ENCODE measurements around the gene BMP6.

DNA sequence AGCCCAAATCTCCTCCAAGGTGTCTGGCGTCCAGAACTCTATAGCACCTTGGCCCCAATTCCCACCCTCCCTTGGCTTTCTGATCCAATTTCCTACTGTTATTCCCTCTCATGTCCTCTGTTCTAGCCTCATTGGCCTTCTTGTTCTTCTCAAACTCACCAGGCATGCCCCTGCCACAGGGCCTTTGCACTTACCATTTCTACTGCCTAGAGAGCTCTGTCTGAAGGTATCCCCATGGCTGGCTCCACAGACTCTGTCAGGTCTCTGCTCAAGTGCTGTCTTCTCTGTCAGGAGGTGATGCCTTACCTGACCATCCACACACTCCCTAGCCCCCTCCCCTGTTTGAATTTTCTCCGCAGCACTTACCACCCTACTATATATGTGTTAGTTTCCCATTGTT, 5.6 kb upstream of the BMP6 start:
- TF ChIP-seq POLR2A (IDR thresholded peaks at IDR 0.05; ENCODE audit: borderline replicate concordance, extremely low read depth, insufficient read depth, insufficient read length) (no peak), CEBPB (IDR thresholded peaks at IDR 0.05; ENCODE audit: low read depth) (no peak), EZH2phosphoT487 (IDR thresholded peaks at IDR 0.05; ENCODE audit: borderline replicate concordance) (no peak), SIN3A (IDR thresholded peaks at IDR 0.05; ENCODE audit: low read depth) (no peak), EZH2 (IDR thresholded peaks at IDR 0.05) (no peak)
- TF ChIP-seq, protein P1, sequence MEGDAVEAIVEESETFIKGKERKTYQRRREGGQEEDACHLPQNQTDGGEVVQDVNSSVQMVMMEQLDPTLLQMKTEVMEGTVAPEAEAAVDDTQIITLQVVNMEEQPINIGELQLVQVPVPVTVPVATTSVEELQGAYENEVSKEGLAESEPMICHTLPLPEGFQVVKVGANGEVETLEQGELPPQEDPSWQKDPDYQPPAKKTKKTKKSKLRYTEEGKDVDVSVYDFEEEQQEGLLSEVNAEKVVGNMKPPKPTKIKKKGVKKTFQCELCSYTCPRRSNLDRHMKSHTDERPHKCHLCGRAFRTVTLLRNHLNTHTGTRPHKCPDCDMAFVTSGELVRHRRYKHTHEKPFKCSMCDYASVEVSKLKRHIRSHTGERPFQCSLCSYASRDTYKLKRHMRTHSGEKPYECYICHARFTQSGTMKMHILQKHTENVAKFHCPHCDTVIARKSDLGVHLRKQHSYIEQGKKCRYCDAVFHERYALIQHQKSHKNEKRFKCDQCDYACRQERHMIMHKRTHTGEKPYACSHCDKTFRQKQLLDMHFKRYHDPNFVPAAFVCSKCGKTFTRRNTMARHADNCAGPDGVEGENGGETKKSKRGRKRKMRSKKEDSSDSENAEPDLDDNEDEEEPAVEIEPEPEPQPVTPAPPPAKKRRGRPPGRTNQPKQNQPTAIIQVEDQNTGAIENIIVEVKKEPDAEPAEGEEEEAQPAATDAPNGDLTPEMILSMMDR (IDR thresholded peaks at IDR 0.05 in 2 of 3, conservative IDR thresholded peaks at IDR 0.05 in 1 of 3; ENCODE audit: borderline replicate concordance in 1 of 3, insufficient read depth in 1 of 3, low read depth in 2 of 3, low read length in 2 of 3) = no peak
- TF ChIP-seq, protein P2, sequence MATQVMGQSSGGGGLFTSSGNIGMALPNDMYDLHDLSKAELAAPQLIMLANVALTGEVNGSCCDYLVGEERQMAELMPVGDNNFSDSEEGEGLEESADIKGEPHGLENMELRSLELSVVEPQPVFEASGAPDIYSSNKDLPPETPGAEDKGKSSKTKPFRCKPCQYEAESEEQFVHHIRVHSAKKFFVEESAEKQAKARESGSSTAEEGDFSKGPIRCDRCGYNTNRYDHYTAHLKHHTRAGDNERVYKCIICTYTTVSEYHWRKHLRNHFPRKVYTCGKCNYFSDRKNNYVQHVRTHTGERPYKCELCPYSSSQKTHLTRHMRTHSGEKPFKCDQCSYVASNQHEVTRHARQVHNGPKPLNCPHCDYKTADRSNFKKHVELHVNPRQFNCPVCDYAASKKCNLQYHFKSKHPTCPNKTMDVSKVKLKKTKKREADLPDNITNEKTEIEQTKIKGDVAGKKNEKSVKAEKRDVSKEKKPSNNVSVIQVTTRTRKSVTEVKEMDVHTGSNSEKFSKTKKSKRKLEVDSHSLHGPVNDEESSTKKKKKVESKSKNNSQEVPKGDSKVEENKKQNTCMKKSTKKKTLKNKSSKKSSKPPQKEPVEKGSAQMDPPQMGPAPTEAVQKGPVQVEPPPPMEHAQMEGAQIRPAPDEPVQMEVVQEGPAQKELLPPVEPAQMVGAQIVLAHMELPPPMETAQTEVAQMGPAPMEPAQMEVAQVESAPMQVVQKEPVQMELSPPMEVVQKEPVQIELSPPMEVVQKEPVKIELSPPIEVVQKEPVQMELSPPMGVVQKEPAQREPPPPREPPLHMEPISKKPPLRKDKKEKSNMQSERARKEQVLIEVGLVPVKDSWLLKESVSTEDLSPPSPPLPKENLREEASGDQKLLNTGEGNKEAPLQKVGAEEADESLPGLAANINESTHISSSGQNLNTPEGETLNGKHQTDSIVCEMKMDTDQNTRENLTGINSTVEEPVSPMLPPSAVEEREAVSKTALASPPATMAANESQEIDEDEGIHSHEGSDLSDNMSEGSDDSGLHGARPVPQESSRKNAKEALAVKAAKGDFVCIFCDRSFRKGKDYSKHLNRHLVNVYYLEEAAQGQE (IDR thresholded peaks at IDR 0.05; ENCODE audit: low read depth) = no peak

All from HCT116 (cell line).